GM21423 (cell line): ENCODE results near the gene OSTM1.
A peak's percentile ranks its signal among the peaks of the same experiment; 100 is the strongest.

Experiments
- ATAC-seq: cut with Tn5 transposase; IDR thresholded peaks from one replicate; pipeline ENCODE4 v1.9.1; 2021; ENCODE audit warnings: mild to moderate bottlenecking, moderate library complexity; ENCODE audit not compliant: unreplicated experiment

OSTM1 gene

DNA sequence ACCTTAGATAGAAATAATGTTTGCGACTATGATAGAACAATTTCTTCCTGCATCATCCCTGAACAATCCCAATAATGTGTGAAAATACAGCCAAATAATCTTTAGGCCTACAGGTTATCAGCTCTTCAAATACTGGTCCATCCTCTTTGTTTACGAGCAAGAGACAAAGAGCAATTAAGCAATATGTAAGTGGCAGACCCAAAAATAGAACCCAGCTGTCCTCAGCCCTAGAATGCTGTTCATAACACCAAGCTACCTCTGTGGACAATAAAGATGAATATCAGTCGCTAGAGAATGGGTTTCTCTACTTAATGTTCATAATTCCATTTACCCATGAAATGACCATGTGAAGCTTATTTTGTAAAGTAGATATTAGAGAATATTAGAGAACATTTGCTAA, 28.4 kb upstream of the OSTM1 start:
- no peak for ATAC-seq

DNA sequence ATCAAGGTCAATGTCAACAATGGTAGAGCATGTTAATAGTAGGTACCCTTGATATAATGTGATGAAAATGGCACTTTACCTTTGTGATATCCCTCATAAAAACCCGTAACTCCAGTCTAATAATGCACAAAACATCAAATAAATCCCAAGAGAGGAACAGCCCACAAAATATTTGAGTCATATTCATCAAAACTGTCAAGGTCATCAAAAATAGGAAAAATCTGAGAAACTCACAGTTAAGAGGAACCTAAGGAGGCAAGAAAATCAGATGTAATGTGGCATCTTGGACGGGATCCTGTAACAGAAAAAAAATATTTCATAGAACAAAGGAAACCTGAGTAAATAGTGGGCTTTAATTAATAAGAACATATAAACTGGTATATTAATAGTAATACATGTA, 25.5 kb upstream of the OSTM1 start:
- no peak for ATAC-seq

DNA sequence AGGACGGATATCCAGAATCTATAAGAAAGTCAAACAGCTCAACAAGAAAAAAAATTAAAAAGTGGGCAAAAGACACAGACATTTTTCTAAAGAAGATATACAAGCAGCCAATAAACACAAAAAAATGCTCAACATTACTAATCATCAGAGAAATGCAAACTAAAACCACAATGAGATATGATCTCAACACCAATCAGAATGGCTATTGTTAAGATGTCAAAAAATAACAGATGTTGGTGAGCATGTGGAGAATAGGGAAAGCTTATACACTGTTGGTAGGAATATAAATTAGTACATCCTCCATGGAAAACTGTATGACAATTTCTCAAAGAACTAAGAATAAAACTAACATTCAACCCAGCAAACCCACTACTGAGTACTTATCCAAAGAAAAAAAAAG, 23.3 kb upstream of the OSTM1 start:
- ATAC-seq: no peak

DNA sequence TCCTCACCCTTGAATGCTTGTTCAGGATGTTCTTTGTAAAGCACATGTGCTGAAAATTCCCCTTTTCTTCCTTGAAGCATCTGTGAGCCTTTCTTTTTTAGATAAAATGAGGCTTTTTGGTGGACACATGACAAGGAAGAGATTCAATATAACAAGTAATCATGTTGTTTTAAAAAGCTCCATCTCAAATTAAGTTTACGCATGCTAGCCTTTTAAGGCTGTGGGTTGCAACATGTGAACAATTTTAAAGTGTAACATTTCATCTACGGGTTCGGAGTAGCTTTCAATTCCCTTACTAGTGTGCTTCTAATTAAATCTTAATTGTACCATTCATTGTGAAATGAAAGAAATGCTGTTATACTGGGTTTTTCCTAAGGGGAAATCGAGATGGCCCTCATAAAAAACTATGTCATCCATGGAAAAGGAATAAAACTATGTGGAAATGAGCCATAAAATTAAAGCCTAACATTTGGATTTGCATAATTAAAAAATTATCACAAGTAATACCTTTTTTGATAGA, 19.3 kb upstream of the OSTM1 start:
- ATAC-seq: no peak

DNA sequence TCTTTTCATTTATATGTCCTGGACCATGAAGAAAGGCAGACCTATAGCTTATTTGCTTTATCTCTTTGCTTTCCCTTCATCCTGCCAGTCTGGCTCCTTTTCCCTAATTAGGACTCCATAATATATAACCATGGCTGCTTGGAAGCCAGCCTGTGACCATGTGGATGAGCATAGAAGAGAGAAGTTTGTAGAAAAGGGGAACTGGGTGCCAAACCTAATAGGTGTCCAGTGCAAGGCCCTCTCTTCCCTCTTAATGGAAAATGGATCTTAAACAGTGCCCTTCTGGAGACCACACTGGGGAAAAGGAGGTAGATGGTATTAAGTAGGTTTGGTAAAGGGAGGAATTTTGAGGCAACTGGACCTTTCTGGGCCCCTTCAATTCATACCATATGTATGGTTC, 16.7 kb upstream of the OSTM1 start:
- no peak for ATAC-seq

DNA sequence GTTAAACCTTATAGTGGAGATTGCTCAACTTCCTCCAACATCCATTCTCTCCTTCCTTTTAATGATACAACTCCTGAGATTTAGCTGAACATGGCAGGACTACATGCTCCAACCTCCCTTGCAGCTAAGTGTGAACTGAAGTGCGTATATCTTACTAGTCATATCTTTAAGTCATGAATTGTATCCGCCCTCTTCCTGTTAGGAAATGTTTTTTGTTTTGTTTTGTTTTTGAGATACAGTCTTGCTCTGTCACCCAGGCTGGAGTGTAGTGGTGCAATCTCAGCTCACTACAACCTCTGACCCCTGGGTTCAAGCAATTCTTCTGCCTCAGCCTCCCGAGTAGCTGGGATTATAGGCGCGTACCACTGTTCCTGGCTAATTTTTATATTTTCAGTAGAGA, 8.8 kb upstream of the OSTM1 start:
- ATAC-seq: no peak

DNA sequence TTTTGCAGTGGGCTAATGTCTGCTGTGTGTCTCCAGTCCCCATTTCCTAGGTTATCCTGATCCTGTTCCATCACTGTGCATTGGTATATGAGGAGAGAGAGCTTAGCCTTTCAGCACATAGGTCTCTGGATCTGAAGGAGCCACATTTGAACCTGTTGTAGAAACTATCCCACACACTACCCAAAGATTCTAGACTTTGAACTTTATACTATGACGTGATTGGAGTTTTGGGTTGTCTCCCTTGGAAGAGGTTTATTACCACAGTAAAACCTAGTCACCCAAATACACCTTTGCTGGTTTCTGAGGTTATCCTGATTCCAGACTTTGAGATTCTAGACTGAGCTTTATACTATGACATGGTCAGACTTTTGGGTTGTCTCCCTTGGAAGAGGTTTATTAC, 8.0 kb upstream of the OSTM1 start:
- ATAC-seq: no peak

DNA sequence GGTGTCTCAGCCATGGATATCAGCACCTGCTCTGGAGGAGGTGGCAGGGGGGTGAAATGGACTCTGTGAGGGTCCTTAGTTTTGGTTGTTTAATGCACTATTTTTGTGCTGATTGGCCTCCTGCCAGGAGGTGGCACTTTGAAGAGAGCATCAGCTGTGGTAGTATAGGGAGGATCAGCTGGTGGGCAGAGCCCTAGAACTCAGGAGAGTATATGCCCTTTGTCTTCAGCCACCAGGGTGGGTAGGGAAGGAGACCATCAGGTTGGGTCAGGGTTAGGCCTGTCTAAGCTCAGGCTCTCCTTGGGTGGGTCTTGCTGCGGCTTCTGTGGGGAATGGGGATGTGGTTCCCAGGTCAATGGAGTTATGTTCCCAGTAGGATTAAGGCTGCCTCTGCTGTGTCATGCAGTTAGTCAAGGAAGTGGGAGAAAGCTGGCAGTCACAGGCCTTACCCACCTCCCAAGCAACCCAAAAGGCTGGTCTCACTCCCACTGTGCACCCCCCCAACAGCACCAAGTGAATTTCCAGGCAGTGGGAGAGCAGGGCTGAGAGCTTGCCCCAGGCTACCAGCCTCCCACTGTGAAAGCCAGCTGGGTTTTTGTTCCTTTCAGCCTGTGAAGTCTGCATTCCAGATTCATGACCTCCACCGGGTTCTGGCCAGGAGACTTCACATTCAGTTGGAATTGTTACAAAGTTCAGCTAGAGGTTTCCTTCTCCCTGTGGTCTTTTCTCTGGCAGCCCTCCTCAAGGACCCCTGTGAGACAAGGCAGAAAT, 5.7 kb upstream of the OSTM1 start:
- ATAC-seq: no peak

DNA sequence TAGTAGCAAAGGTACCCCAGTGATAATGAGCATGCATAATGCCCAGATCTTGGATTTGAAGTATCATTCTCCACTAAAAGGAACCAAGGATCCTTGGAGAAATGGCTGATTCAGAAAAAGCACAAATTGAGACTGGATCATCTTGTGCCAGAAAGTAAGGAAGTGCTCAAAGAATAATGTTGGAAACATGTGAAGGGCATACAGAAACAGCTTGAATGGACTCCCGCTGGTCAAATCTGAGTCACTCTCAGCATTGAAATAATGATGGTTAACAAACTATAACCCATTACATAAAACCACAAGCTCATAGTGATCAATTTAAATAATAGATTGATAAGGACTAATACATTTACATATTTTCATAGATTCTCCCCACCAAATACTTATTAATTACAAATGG, 3.6 kb upstream of the OSTM1 start:
- ATAC-seq: no peak

DNA sequence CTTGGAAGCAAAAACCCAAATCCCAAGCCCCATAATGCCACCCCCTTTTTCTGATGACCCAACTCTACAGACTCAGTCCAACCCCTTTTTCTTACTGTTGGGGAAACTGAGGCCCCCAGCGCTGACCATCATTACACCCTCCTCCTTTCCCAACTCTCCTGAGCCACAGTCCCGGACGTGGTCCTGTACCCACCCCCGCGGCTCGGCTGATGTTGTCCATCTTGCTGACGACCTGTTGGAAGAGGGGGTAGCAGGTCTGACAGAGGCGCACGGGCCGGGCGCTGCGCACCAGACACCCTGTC, 533 bp downstream of the OSTM1 start:
- peak; percentile 23 for ATAC-seq

DNA sequence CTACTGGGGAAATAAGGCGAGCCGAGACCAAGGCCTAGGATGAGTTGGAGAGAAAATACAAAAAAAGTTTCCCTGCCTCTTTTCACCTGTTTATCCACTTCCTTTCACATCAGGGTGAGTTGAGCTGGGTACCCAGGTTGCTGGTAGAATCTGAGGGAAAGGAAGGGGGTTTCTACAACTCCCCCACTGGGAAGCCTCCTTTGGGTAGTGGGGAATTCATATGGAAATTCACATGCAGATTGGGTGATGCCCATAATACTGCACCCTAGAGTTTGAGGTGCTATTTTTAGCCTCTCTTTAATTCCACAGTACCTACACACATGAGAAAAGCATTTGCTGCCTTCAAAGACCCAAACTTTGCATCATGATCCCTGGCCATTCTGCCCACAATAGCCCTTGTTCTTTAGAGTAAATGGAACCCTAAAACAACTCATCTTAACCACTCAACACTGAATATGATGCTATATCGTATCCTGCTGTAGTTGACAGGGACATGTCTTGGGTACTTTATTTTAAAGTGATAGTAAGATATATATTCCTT, 2.7 kb downstream of the OSTM1 start:
- no peak for ATAC-seq

DNA sequence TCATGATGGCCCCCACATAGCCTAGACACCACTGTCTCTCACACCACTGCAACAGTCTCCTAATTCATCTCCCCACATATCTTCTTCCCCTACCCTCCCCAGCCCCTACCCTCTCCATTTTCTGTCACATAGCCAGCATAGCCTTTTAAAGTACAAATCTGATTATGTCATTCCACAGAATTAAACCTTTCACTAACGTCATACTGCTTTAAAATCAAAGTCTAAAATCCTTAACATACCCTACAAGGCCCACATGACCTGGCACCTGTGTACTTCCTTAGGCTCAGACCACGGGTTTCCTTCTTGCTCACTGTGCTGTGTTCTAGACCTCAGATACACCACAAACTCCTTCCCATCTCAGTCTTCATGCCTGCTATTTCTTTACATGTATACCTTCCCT, 5.9 kb downstream of the OSTM1 start:
- ATAC-seq: peak; percentile 86

DNA sequence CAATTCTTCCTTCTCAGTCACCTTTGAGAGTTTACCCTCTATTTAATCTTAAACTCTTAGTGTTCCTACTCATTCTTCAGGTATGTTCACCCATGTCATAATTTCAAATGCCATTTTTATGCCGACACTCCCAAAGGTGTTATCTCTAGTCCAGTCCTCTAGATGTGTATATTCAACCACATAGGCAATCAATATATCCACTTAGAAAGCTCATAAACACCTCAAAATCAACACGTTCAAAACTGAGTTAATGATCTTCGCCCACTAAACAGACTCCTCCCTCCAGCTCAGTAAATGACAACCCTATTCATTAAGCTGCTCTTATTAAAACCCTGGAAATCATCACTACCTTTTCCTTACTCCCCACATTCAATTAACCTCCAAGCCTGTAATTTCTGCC, 6.4 kb downstream of the OSTM1 start:
- no peak for ATAC-seq

DNA sequence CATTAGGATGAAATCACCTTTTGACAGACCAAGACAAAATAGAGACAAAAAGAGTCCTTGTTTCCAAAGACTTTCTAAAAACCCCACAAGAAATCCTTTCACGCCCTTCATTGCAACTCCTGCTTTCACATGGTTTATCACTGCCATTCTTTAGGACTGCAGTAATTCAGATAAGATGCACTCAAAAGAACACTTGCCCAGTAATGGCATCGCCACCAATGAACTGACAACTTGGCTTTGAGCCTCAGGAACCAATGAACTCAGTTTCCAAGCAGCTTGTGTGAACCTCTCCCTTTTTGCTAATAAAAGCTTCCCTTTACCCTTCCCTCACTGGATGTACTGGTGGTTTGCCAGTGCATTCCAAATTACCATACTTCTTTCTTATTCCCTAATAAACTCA, 21.8 kb downstream of the OSTM1 start:
- ATAC-seq: no peak

DNA sequence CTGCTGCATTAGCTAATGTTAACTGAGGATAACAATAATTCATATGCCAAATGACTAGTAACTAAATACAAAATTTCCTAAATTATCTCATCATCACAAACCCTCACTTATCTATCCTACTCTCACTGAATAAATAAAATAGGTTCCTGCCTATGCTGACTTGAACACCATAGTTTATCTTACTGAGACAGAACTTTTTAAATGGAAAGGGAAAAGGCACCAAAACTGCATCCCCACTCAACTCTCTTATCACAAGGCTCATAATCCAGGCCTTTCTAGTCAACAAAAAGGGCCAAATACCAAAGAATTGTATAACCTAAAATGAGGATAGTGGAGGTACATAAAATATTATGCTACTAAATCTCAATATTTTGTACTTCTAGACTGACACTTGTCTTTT, 23.1 kb downstream of the OSTM1 start:
- no peak for ATAC-seq

DNA sequence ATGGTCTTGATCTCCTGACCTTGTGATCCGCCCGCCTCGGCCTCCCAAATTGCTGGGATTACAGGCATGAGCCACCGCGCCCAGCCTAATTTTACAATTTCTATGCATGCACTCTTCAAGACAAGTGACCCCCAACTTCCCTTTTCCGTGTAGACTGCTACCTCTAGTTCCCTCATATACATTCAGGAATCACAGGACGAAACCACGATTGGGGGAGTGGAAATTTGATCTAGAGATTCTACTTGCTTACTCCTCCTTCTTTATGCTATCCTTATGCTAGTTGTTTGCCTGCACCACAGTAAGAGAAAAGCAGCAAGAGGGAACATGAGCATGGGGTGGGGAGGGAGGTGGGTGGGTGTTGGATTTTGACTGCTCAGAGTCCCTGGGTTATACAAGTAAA, 34.9 kb downstream of the OSTM1 start:
- no peak for ATAC-seq

DNA sequence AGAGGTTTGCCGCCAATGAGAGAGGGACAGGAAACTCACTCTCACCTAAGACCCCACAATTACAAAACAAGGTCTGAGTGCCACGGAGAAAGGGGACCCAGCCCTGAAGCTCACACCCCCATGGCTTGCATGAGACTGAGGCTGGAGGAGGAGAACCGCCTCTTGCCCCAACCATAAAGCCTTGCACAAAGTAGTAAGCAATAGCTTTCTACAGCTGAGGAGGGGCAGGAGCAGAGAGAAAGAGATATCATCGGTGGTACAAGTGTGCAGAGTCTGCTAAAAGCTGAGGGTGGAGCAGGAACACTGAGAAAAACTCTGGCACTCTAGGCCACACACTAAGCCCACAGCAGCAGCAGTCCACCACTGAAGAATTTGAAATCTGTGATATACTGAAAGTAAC, 37.7 kb downstream of the OSTM1 start:
- ATAC-seq: no peak

DNA sequence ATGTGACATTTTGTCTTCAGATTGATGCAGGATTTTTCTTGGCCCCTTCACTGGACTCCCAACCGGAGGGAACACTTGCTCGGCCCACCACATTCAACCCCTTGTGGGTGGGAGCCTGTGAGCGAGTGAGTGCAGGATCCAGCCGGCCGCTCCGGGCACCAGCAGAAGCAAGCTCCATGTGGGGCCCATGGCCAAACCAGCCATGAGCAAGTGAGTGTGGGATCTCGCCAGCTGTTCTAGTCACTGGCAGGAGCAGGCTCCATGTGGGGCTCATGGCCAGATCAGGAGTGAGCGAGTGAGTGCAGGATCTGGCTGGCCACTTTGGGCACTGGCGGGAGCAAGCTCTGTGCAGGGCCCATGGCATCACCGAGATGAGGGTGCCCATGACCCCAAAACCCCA, 42.6 kb downstream of the OSTM1 start:
- no peak for ATAC-seq

DNA sequence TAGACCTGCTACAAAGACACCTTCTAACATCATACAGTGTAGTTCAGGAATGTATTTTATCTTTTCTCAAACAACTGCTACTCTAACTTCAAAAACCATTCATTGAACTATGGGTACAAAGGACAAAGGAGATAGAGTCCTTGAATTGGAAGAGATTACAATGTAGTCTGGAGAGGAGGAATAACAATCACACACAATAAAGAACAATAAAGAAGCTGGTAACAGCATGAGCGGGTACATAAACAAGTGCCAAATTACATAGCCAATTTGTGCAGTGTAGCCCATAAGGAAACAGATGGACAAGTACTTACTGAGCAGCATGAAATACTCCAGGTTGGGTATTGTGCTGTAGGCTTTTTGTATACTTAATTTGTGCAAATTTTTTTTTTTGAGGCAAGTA, 44.3 kb downstream of the OSTM1 start:
- no peak for ATAC-seq

DNA sequence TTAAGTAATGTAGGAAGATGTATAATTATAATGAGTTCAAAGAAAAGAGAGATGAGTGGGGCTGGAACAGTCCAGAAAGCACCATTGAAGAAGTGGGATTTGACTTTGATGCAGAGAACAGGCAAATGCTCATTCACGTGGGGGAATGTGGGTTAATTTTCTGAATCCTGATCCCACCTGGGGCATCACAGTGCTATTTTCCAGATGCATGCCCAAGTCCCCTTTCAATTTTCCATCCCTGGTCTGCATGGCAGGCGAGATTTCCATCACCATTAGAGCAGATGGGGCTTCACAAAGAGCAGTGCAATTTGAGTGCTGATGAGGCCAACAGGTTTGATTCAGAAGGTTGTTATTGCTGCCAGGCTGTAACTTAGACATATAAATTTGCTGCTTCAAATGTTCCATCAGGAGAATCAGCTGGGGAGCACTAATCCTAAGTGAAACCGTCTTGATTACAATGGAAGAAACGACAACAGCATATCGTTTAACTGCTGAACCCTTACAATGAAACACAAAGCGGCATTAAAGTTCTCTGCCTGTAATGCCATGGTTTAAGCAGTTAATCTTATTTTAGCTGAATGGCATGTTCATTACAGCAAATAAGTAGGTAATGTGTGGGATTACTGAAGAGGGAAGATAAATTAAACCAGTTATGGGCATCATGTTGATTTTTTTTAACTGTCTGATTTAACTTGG, 45.2 kb downstream of the OSTM1 start:
- no peak for ATAC-seq

DNA sequence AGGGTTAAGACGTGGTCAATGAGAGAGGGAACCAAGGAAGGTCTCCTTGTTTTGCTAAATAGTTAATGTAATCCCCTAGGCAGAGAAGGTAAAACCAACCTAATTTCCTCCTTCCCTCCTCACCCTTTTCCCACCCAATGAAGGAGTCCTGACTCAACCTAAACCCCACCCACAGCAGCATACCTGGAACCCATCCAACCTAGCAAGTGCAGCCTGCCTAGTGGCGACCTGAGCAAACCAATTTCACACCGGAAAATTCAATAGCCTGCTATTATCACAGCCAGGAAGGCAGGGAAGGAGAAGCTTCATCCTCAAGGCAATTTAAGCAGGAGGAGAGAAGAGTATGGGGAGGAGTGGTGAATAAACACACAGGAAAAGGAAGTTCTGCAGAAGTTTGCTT, 46.9 kb downstream of the OSTM1 start:
- no peak for ATAC-seq

DNA sequence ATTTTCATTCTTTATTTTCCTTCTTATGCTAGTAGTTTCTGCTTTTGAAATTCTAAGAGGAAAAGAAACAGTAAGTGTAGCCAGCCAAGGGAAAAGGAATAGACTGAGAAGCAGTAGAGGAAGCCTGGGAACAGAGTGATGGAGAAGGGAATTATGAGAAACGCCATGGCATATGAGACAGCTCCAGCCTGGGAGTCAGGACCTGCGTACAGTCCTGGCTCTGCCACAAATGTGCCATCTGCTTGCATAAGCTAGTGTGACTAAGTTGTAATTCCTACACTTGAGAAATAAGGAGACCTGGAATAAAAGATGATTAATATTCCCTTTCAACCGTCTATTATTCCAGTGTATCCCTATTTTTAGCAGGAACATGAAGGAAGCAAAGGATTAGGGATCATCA, 47.5 kb downstream of the OSTM1 start:
- ATAC-seq: no peak
